Hematopoietic multipotent progenitor cell treated with erythropoietin and hydrocortisone succinate and interleukin-3 and kit ligand, for 17 days (in vitro differentiated cells): ENCODE measurements around the gene COL5A3.

Source experiments
- DNase-seq: peaks from one replicate; pipeline ENCODE4 v3.0.0-alpha.2; 2015; ENCODE audit warnings: low spot score

The COL5A3 gene

GRCh38 chr19:10010939-10011338, 635 bp upstream of the COL5A3 start:
- DNase-seq, result no peak

GRCh38 chr19:10009714-10010224, 535 bp downstream of the COL5A3 start:
- DNase-seq, result no peak

GRCh38 chr19:10008184-10008765, 2.0 kb downstream of the COL5A3 start:
- DNase-seq, result no peak

GRCh38 chr19:10007371-10008183, 2.7 kb downstream of the COL5A3 start:
- DNase-seq, result no peak

GRCh38 chr19:10006752-10007323, 3.5 kb downstream of the COL5A3 start:
- no peak for DNase-seq

GRCh38 chr19:10006335-10006708, 4.0 kb downstream of the COL5A3 start:
- no peak for DNase-seq

- no peak for DNase-seq
These were observed 4.5 kb downstream of the COL5A3 start for GRCh38 chr19:10005632-10006334.

GRCh38 chr19:10004617-10005016, 5.7 kb downstream of the COL5A3 start:
- DNase-seq, result no peak

GRCh38 chr19:10003271-10003670, 7.0 kb downstream of the COL5A3 start:
- no peak for DNase-seq

- no peak for DNase-seq
These were observed 8.4 kb downstream of the COL5A3 start for GRCh38 chr19:10001899-10002298.

GRCh38 chr19:10000171-10000826, 10.0 kb downstream of the COL5A3 start:
- DNase-seq, result peak; percentile 69

GRCh38 chr19:9996541-9996940, 13.8 kb downstream of the COL5A3 start:
- no peak for DNase-seq

GRCh38 chr19:9995999-9996398, 14.3 kb downstream of the COL5A3 start:
- no peak for DNase-seq

- no peak for DNase-seq
These were observed 15.2 kb downstream of the COL5A3 start for GRCh38 chr19:9995084-9995483.

- DNase-seq, result no peak
These were observed 18.7 kb downstream of the COL5A3 start for GRCh38 chr19:9991425-9992191.

- DNase-seq, result no peak
These were observed 20.8 kb downstream of the COL5A3 start for GRCh38 chr19:9989504-9989903.

GRCh38 chr19:9986787-9987281, 23.5 kb downstream of the COL5A3 start:
- no peak for DNase-seq

- DNase-seq, result no peak
These were observed 28.7 kb downstream of the COL5A3 start for GRCh38 chr19:9981406-9982260.

GRCh38 chr19:9972103-9972502, 38.2 kb downstream of the COL5A3 start:
- no peak for DNase-seq
